Mammary epithelial cell (primary cell): Measurements from ENCODE around the gene RIPOR3.

Experiments
- EZH2 ChIP-seq: IDR thresholded peaks from 2 replicates; pipeline ENCODE4 v1.6.1; 2012; ENCODE audit warnings: low read length, inconsistent platforms, borderline replicate concordance
- TF ChIP-seq, protein P1 (sequence below), 2 donors: IDR thresholded peaks in 1 of 2; conservative IDR thresholded peaks in 1 of 2; 2 replicates each; pipeline ENCODE4 v1.5.1; 2011 to 2012; ENCODE audit warnings: inconsistent platforms in 2 of 2, low read length in 2 of 2, mild to moderate bottlenecking in 2 of 2, control low read depth in 1 of 2, low read depth in 1 of 2; ENCODE audit not compliant: insufficient read depth in 1 of 2; ENCODE audit errors: extremely low read depth in 1 of 2

DNA sequence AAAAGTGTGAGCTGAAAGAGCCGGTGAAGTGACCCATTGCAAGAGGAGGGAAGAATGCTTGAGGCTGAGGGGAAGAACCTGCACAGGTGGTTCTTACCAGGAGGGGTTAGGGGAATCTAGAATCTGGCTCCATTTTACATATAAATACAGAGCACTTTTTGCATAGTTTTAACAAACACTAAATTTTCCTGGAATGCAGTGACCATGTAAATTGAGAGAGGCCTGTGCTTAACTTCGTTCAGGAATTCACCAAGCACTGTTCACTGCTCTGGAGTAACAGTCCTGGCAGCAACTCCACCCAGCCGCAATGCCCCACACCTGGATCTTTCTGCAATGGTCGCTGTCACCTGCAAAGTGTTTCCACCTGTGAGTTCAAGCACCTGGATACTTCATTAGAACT, 13.2 kb upstream of the RIPOR3 start:
- TF ChIP-seq, protein P1, sequence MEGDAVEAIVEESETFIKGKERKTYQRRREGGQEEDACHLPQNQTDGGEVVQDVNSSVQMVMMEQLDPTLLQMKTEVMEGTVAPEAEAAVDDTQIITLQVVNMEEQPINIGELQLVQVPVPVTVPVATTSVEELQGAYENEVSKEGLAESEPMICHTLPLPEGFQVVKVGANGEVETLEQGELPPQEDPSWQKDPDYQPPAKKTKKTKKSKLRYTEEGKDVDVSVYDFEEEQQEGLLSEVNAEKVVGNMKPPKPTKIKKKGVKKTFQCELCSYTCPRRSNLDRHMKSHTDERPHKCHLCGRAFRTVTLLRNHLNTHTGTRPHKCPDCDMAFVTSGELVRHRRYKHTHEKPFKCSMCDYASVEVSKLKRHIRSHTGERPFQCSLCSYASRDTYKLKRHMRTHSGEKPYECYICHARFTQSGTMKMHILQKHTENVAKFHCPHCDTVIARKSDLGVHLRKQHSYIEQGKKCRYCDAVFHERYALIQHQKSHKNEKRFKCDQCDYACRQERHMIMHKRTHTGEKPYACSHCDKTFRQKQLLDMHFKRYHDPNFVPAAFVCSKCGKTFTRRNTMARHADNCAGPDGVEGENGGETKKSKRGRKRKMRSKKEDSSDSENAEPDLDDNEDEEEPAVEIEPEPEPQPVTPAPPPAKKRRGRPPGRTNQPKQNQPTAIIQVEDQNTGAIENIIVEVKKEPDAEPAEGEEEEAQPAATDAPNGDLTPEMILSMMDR (conservative IDR thresholded peaks at IDR 0.05 in 1 of 2, IDR thresholded peaks at IDR 0.05 in 1 of 2; ENCODE audit: extremely low read depth in 1 of 2, insufficient read depth in 1 of 2, low read depth in 1 of 2, low read length in 2 of 2), result no peak
- TF ChIP-seq EZH2, result no peak
